Left ventricle myocardium superior (tissue), 1 donor: ENCODE measurements around the gene PTGS1. TPM values are rescaled to one million over a fixed set of nuclear protein-coding genes. Genes with fewer than 3 reads are reported as not detected.
"Not testable (repeated sequence)": the region's sequence is repeated elsewhere in the genome, so short reads cannot be mapped to it uniquely, and the experiment has no call there.

ENCODE experiments used
- ATAC-seq: fragments of 200-7000 bp; cut with Tn5 transposase; one replicate; pipeline ENCODE4 v1.9.1; 2020; ENCODE audit warnings: mild to moderate bottlenecking, moderate library complexity
- DNase-seq: peaks from one replicate; pipeline ENCODE4 v3.0.0-alpha.2; 2020
- intact Hi-C: fragments of 100-400 bp; cut with micrococcal nuclease; formaldehyde crosslinking; loops from one replicate; pipeline ENCODE4 v1.11.0; 2022
- total RNA-seq: library from RNA; stranded (reverse); fragmentation: NEBNext Ultra II Directional; extraction: Animal tissue kit (Norgen Biotek cat#: 25700); gene quantifications from one replicate; pipeline ENCODE4 v1.2.1, GENCODE V29; 2021
- donor health status: DM: no; HTN: yes; CAD: no; lungs with severe emphysema.

The PTGS1 gene
- total RNA-seq, 1 donor from 2014 or later: 3.4 TPM

DNA sequence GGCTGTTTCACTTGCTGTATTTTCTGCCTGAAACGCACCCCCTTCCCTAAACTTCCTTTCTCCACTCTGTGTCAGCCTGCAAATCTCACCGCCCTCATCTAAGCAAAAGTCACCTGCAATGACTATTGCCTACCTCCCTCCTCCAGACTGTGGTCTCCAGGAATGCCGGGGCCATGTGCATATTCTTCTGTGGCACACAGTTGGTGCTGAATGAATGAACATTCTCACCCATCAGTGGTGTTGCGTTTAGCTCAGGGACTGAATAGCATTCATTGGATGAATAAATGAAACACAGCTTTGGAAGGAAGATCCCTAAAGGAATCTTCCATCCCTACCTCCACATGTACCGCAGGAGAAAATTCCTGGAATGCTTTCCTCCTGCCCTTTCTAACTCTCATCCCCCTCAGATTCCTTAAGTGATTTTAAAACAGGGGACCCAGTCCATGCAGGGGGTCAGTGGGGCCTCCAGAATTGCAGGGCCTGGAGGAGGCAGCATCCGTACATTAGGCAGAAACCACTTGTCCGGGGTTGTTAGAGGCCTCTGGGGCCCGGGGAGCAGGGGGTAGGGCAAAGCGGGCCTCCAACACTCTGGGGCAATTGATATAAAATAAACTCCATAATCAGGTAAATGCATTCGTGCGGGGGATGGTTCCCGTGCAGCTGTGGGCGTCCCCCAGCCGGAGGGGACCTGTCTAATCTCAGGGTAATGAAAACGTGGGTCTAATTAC lies 28.3 kb upstream of the PTGS1 start:
- no peak for DNase-seq
- intact Hi-C loops: no loop called here
- ATAC-seq: no peak

DNA sequence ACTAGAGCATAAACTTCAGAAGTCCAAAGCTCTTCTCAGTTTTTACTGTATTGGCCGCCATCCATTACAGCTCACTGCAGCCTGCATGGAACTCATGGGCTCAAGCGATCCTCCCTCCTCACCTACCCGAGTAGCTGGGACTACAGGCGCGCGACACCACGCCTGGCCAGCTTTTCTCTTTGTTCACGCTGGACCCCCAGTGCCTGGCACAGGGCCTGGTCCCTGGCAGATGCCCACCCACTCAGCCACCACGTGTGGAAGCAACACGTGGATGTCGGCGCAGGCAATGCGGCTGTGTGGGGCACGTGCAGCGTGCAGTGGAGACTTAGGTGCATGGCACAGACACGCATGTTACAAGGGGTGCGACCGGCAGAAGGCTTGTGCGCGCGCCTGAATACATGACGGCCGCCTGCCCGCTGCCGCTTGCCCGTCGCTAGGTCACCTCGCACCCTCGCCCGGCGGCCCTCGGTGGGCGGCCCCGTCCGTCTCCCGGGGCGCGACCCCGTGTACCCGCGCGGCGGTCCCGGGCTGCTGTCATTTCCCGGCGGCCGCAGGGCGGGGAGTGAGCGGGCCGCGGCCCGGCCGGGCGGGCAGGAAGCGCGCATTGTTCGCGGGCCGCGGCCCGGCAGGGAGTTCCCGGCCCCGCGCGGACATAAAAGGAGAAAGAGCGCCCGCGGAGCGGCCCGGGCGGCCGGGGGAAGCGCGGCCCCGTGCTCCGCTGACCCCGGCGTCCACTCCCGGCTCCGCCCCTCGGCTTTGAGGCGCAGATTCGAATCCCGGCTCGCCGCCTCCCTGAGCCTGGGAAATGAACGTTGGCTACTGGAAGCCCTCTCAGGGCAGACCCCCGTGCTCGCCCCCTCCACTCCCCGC lies 24.1 kb upstream of the PTGS1 start:
- DNase-seq (peak; percentile 74), ATAC-seq (peak; percentile 77)
- intact Hi-C loops: loop anchor here (5.0 kb wide), 1 partner anchor 219 kb away; no protein-coding TSS in a partner anchor

DNA sequence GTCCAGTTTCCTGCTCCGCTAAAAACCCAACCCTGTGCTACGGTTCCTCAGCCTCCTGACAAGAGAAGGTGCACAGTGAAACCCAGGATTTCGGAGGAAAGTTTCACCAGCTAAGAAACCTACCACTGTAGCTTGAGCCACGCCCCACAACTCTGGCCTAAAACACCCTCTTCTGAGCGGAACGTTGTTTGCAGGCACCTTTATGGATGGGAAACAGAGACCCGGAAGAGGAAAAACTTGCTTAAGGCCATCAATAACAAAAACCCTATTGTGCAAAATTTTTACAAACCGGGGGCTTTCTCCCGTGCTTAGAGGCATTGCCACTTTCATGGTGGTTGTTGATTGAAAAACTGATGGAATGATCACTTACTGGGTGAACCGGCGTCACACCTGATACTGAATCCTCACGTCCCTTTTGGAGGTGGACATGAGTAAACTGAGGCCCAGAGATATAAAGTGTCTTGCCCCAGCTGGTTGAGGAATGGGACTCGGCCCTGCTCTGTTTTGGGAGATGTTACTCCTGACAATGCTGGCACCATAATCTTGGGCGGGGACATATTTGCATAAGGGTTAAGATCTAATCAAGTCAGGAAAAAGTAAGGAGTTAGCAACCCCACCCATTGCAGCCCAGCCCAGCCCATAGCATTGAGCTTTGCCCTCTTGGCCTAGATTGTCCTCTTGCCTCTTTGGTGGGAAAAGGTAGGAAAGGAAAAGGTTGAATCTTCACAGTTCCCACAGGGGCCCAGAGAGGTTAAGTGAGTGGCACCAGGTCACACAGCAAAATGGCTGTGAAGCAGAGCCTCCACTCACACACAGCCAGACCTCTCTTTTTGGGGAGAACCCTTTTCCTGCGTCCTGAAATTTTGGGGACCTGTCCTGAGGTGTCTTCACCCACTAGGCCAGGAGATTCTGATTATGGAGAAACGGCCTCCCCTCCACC lies 23.2 kb upstream of the PTGS1 start:
- peak; percentile 15 for ATAC-seq
- intact Hi-C loops: loop anchor here (5.0 kb wide), 1 partner anchor 220 kb away; no protein-coding TSS in a partner anchor
- DNase-seq: no peak

DNA sequence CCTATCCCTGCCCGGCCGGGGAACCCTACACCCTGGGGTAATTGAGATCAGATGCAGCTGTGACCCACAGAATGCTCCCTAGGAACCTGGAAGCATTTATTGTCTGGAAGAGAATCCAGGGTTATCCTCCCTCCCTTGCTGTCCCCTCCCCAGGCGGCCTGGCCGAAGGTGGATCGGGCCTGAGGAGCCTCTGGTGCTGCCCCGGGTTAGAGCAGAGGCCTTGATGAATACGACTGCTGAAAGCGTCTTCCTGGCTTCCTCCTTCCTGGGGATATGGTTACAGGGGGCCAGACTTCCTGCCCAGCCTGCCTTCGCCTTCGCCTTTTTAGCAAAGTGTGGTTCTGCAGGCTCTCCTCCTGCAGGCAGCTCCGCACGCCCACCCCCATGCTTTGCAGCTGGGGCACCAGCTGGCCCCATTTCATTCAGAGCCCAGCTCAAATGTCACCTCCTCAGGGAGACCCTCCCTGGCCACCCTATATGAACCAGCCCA lies 22.5 kb upstream of the PTGS1 start:
- ATAC-seq: no peak
- intact Hi-C loops: loop anchor here (5.0 kb wide), 1 partner anchor 221 kb away; no protein-coding TSS in a partner anchor
- DNase-seq: no peak

DNA sequence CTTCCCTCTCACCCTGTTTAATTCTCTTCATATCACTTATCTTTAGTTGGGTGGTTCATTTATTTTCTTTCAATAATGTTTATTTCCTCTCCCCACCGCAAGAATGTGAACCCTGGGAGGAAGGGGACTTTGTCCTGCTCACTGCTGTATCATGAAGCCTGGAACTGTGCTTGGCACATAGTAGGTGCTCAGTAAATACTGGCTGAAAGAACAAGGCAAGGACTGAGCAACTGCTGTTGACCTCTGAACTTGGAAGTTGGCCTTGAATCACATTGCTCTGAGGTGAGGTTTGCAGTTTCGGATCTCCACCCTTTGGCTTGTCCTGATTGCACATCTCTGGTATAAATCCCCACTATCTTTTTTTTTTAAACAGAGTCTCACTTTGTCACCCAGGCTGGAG lies 22.0 kb upstream of the PTGS1 start:
- intact Hi-C loops: loop anchor here (5.0 kb wide), 1 partner anchor 221 kb away; no protein-coding TSS in a partner anchor
- ATAC-seq: no peak
- DNase-seq: no peak

DNA sequence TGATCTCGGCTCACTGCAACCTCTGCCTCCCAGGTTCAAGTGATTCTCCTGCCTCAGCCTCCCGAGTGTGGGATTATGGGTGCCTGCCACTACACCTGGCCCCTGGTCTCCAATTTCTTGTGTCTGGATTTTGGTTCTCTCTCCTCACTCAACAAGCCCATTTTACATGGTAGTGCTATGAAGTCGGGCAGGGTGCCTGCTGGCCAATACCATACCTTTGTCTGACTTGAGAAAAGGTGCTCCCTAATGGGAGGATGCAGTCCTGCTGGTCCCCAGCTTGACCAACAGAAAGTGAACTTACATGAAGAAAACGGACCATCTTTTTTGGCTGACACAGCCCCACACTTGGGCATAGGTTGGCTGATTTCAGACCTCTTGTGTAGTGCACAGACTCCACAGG lies 21.6 kb upstream of the PTGS1 start:
- ATAC-seq (no peak), DNase-seq (no peak)
- intact Hi-C loops: loop anchor here (5.0 kb wide), 1 partner anchor 222 kb away; no protein-coding TSS in a partner anchor

DNA sequence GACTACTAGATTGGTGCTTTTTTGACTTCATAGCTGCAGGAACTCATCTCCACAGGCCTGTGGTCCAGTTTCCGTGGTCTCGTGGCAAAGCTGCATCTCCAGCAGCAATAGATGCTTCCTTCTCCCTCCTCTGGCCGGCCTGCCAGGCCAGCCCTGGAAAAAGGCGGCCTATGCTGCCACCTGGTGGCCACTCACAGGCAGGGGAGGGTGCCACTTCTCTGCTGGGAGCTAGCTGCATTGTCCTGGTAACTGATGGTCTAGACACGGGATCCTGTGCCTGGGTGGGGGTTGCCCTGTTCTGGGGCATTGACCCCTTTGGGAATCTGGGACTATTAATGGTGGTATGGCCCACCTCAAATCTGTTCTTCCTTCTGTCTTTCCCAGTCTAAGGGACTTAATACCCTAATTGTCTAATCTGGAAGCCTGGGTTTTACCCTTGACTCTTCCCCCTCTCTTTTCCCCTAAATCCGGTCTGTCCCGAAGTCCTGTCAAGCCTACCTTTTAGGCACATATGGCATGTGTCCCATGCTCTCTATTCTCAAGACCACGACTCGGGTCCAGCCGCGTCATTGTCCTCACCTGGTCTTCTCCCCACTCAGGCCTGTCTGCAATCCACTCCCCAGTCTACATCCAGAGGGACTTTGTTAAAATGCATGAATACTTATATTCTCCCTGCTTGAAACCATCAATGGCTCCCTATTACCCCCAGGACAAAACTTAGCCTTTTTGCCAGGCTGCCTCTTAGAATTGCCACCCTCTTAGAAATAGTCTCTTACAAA lies 20.1 kb upstream of the PTGS1 start:
- intact Hi-C loops: no loop called here
- ATAC-seq: peak; percentile 85
- DNase-seq: peak; percentile 89

DNA sequence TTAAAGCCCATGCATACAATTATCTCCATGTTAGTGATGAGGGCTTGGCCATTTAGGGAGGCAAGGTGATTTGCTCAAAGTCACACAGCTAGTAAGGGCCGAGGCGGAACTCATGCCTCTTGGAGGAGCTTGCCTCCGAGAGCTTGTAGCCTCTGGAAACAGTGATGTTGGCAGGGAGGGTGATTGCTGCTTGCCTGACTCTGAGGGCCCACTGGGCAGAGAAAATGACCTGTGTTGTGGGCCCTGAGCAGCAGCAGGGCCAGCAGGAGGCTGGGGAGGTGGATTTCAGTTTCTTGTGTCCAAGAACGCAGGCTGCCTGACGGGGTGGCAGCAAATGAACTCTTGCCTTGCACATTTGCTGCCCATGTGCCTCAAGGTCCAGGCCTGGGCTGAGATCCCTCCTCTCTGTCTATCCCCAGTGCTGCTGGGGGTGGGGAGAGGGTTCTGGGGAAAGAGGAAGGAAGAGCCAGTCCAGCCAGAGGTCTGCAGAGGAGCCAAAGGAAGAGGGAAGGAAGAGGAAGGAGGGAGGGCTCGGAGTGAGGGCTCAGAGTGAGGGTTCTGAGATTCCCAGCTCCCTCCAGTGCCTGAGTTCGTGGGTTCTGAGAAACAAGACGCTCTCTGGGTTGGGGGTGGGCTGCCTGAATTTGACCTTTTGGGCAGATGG lies 16.2 kb upstream of the PTGS1 start:
- DNase-seq (no peak), ATAC-seq (peak; percentile 64)
- intact Hi-C loops: no loop called here

DNA sequence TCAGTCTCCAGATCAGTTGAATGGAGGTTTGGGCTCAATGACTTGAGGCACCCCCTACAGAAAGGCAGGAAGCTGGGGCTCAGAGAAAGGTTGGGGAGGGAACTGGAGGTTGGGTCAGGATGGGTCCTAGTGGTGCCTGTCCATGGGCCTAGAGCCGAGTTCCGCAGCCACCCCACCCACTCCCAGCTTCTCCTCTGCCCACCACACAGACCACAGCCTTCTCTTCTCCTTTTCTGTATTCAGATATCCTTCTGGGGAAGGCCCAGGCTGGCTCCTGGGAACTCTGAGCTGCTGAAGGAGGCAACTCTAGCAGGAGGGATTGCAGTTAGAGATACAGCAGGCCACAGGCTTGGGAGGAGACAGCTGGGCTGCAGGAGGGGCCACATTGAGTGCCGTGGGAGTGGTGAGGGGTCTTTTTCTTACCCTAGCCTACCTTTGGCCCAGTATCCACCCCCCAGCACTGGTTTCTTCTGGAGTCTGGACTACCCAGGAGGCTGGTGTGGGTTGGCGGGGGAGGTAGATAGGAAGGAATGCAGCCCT lies 15.4 kb upstream of the PTGS1 start:
- ATAC-seq (peak; percentile 37), DNase-seq (no peak)
- intact Hi-C loops: no loop called here

DNA sequence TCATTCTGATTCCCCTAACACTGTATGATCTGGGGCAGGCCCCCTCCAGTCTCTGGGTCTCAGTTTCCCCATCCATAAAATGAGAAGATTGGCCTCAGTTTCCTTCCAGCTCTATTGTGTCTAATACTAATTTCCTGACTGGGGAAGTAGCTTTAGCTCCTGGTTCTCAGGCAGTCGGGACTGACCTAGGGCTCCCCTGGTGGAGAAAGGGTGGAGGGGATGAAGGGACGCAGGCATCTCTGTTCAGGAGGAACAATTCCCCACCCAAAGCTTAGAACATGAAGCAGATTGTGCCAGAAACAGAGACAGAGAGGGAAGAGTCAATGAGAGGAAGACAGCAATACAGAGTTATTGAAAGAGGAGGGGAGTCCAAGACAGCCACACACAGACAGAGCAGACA lies 14.2 kb upstream of the PTGS1 start:
- DNase-seq: no peak
- intact Hi-C loops: no loop called here
- ATAC-seq: no peak

DNA sequence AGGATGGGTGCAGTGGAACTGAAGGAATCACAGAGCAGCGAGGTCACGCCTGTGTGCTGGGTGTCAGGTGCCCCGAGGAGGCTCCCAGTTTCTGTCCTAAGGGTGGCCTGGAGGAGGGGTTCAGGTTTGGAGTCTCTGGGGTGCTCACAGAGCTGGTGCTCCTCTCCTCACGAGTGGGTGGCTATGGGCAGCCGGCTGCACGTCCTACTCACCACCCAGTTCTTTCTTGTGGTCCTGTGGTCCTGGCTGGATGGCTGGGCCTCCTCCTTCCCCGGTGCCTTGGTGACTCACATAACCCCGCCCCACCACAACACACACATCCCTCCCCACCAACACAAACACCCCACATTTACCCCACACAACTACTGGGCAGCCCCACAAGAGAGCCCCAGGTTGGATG lies 9.9 kb upstream of the PTGS1 start:
- intact Hi-C loops: no loop called here
- DNase-seq: no peak
- no peak for ATAC-seq

DNA sequence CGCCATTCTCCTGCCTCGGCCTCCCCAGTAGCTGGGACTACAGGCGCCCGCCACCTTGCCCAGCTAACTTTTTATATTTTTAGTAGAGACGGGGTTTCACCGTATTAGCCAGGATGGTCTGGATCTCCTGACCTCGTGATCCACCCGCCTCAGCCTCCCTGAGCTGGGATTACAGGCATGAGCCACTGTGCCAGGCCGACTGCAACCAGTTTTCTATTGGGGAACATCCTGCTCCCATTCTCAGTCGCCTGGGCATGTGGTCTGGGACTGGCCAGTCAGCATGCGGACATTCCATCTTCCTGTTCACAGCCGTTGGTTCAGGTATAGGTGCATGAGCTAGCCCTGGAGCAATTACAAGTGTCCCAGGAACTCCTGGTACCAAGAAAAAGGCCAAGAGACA lies 7.7 kb upstream of the PTGS1 start:
- ATAC-seq, DNase-seq, intact Hi-C loops: not testable (repeated sequence)

DNA sequence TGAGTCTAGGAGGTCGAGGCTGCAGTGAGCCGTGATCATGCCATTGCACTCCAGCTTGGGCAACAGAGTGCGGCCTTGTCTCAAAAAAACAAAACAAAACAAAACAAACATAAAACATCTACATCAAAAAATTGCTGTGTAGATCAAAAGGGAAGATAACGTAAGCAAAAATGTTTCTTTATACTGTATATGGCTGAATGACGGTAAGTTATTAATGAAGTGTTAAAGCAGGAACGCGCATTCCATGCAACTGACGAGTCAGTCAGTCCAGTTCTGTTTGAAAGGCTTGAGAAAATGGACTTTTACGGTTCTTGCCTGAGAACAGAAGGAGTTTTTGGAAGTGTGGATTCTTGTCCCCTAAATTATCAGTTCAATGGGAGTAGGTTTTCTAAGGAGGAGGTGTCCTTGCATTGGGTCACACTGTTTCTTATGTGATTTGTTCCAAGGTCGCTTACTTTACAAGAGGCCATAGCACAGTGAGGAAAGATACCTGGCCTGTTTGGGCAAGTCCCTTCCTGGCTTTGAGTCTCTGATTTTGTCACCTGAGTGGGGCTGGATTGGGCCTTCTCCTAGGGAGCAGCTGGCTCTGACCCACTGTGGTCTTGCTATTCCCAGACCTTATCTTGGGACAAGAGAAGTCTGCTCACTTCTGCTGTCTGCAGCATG lies 6.6 kb upstream of the PTGS1 start:
- no peak for DNase-seq
- intact Hi-C loops: no loop called here
- ATAC-seq: no peak

DNA sequence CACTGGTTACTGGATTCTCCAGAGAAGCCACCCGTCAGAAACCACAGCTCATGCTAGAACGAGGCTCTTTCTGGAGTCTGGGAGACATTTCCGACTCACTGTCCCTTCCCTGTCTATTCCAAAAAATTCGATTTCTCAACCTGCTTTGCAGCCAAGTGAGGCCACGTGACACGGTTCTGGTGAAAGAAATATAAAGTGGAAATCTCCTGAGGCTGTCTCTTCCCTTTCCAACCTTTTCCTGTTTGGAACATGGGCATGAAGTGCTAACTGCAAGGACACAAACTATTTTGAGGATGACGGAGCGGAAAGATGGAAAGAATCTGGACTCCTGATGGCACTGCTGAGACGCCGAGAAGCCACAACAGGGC lies 6.1 kb upstream of the PTGS1 start:
- intact Hi-C loops: no loop called here
- DNase-seq (peak; percentile 56), ATAC-seq (peak; percentile 80)

DNA sequence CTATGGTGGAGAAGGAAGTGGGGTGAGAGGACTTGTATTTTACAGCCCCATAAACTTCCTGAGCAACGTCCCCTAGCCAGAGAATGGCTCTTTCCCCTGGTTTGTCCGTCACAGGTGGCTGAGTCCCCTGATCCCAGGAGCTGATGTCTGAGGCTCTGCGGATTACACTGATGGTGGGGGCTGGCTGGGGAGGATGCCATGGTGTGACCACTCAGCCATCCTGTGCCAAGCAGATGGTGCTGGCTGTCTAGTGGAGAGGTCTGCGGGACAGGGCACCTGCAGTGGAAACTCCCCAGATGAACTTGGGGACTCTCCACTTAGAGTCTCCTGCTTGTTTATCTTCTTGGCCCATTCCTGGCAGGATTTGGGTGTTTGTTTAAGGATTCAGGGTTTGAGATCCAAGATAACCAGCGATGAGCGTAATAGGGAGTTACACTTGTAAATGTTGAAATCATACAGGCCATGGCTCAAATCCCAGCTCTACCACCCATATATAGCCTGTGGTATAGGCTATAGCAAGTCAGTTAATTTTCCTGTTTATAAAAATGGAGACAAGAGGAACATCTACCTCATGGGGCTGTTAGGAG lies 4.7 kb upstream of the PTGS1 start:
- intact Hi-C loops: no loop called here

DNA sequence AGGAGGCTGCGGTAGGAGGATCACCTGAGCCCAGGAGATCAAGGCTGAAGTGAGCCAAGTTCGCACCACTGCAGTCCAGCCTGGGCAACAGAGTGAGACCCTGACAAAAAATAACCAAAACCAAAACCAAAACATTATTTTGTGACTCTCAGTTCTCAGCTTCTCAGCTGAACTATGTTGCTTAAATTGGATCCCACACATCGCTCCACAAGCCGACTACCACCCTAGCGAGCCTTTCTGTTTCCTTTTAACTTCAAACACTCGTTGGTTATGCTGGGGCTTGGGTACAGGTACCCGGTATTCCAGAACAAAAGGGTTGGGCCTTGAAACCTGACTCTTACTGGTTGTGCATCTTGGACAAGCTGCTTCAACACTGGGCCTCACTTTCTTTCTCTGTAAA lies 3.8 kb upstream of the PTGS1 start:
- DNase-seq: no peak
- intact Hi-C loops: no loop called here
- ATAC-seq: no peak

More for the DNA sequence above, 4.7 kb upstream of the PTGS1 start:
- DNase-seq (no peak), ATAC-seq (no peak)
